AG09309 (cell line): ENCODE results near the gene PARVA.

Experiments
- DNase-seq: peaks from one replicate; pipeline ENCODE4 v3.0.0-alpha.2; 2010; ENCODE audit warnings: low read depth
- H3K4me3 ChIP-seq: 2 replicates; pipeline ENCODE4 v1.5.1; 2011; ENCODE audit warnings: mild to moderate bottlenecking, low read depth, low read length, moderate library complexity; ENCODE audit not compliant: control insufficient read depth
- TF ChIP-seq, protein P1 (sequence below): IDR thresholded peaks from 2 replicates; pipeline ENCODE4 v1.5.1; 2011; ENCODE audit warnings: mild to moderate bottlenecking, low read depth, low read length, inconsistent platforms; ENCODE audit not compliant: insufficient read depth, control insufficient read depth; ENCODE audit errors: missing control alignments

Gene PARVA

DNA sequence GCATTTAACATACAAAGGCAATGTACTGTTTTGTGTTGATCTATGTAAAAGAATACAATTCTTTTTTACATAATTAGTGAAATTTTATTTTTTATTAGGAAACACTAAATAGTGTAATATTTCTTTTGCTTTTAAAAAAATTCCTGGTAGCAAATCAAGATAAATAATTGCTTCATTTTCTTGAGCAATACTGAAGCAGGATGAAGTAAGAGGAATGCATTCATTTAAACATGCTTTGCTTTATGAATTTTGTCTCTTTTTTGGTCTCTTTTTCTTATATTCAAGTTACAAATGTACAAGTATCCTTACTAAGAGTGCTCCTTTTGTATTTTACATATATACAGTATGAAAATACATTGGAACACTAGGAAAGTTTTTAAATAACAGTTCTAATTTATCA, 152.4 kb downstream of the PARVA start:
- no peak overlapping the region for H3K4me3 ChIP-seq
- TF ChIP-seq, protein P1, sequence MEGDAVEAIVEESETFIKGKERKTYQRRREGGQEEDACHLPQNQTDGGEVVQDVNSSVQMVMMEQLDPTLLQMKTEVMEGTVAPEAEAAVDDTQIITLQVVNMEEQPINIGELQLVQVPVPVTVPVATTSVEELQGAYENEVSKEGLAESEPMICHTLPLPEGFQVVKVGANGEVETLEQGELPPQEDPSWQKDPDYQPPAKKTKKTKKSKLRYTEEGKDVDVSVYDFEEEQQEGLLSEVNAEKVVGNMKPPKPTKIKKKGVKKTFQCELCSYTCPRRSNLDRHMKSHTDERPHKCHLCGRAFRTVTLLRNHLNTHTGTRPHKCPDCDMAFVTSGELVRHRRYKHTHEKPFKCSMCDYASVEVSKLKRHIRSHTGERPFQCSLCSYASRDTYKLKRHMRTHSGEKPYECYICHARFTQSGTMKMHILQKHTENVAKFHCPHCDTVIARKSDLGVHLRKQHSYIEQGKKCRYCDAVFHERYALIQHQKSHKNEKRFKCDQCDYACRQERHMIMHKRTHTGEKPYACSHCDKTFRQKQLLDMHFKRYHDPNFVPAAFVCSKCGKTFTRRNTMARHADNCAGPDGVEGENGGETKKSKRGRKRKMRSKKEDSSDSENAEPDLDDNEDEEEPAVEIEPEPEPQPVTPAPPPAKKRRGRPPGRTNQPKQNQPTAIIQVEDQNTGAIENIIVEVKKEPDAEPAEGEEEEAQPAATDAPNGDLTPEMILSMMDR: no peak
- DNase-seq: no peak

DNA sequence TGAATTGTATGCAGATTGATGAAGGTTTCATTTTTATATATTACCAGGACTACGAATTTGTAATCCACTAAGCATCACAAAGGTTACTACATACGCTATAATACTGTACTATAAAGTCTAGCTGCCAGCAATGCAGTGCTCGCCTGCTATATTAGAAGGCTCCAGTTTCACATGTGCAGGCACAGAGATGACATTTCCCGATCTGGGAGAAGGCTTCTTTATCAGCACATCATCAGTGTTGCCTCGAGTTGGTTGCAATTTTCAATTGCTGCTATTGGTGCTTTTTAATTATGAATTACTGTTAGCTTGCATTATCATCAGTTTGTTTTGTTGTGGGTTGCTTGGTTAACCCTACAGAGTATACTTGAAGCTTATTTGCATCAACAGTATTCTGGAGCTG, 153.6 kb downstream of the PARVA start:
- no peak overlapping the region for H3K4me3 ChIP-seq
- TF ChIP-seq, protein P1: no peak
- no peak for DNase-seq

DNA sequence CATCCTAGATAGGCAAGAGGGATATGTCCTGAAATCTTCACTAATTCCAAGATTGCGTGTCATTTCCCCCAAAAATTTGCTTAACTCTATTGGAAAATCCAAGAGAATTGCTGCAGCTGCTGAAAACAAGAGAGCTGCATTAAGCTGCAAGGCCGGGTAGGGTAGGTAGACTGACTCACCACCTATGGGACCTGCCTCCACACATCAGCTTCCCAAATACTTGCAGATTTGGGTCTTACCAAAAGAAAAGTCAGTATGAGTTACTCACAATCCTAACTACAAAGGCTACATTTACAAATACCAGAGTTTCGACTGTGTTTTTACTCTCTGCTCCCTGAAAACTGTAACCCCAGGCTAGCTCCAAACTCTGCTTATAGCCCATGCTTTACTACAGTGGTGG, 154.3 kb downstream of the PARVA start:
- no peak for DNase-seq
- H3K4me3 ChIP-seq: no peak overlapping the region
- TF ChIP-seq, protein P1: no peak

DNA sequence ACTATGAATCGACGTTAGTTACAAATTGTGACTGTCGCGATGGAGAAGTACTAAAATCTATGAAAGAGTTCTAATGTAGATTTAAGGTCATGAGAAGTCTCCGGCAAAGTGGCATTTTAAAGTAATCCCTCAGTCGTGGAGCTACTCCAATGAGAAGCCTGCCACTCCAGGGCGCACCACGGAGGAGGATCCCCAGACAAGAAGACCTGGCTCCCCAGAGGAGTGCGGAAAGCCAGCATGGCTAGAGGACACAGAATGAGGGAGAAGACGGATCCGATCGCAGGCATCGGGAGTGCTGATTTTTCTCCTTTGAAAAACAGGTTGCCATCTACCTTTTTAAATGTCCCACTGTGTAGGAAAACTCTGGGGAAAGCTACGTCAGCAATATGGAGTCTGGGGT, 155.2 kb downstream of the PARVA start:
- TF ChIP-seq, protein P1: no peak
- DNase-seq: no peak
- H3K4me3 ChIP-seq: no peak overlapping the region

DNA sequence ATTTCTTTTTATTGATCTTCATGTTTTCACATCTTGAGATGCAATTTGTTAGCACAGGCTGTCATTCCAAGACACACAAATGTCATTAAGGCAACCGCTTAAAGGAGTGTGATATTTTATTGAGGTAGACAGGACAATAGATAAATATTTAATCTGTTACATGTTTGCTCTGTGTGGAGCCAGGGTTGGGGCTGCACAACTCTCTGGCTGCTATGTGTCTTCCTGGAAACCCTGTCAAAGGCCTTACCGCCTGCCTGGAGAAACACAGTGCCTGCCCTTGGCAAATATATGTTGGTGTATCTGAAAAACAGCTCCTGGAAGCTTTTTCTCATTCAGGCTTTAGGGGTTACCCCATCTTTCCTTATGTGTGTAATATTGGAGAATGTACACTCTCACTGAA, 157.2 kb downstream of the PARVA start:
- TF ChIP-seq, protein P1: no peak
- H3K4me3 ChIP-seq: no peak overlapping the region
- no peak for DNase-seq

DNA sequence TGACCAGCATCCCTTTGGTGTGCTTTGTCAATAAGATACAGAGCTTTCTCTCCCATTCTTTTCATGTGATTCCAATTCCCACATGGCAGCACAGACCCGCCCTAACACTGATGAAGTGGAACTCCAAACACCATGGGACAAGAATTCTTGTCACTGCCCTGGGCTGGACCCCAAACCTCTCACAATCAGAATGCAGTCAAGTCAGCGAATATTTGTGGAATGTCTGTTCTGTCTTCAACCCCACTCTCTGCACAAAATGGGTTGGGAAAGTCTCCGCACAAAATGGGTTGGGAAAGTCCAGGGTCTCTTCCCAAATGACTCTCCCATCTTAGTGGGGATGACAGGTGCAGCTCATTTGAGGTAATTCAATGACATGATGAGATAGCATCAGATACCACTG, 157.9 kb downstream of the PARVA start:
- no peak for DNase-seq
- TF ChIP-seq, protein P1: no peak
- no peak overlapping the region for H3K4me3 ChIP-seq

DNA sequence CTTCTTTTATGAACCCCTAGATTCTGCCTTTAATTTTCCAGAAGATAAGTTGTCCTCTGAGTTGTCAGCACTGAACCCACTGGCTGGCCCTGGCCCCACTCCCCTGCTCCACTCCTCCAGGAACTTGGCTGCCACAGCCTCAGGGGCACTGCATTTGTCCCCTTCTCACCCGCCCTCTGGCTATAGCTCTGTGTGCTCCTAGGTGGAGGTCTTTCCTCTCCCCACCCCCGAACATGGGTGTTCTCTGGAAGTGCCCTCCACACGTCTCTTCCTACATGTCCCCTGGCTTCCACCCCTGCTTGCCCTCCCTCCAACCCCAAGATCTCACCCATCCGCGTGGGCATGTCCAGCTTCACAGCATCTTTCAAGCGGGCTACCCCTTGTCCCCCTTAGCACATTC, 159.2 kb downstream of the PARVA start:
- no peak overlapping the region for H3K4me3 ChIP-seq
- DNase-seq: no peak
- TF ChIP-seq, protein P1: no peak
